RWPE2 (cell line): ENCODE measurements around the gene PLXNA4.
A peak's percentile ranks its signal among the peaks of the same experiment; 100 is the strongest.

Experiments used
- ATAC-seq: fragments of 200-7000 bp; cut with Tn5 transposase; 3 replicates; pipeline ENCODE4 v1.9.1; 2021; ENCODE audit warnings: low read depth
- DNase-seq: peaks from one replicate; pipeline ENCODE4 v3.0.0-alpha.2; 2020; ENCODE audit warnings: low spot score
- H3K27ac ChIP-seq: fragments of 450-650 bp; 2 replicates; pipeline ENCODE4 v1.5.1; 2017; ENCODE audit warnings: mild to moderate bottlenecking; ENCODE audit not compliant: poor library complexity, severe bottlenecking
- H3K27me3 ChIP-seq: fragments of 250-450 bp; sonication (Bioruptor Pico); 2 replicates; pipeline ENCODE4 v1.5.1; 2021; ENCODE audit warnings: mild to moderate bottlenecking, moderate library complexity; ENCODE audit not compliant: insufficient read depth, poor library complexity, severe bottlenecking
- H3K36me3 ChIP-seq: fragments of 250-450 bp; sonication (Bioruptor Pico); 2 replicates; pipeline ENCODE4 v1.5.1; 2020; ENCODE audit warnings: low read depth, mild to moderate bottlenecking, moderate library complexity
- H3K4me1 ChIP-seq: fragments of 250-450 bp; sonication (Bioruptor Pico); 2 replicates; pipeline ENCODE4 v1.5.1; 2021; ENCODE audit warnings: mild to moderate bottlenecking, moderate library complexity; ENCODE audit not compliant: insufficient read depth, poor library complexity, severe bottlenecking
- H3K4me3 ChIP-seq: fragments of 250-450 bp; sonication (Bioruptor Pico); 2 replicates; pipeline ENCODE4 v1.5.1; 2021; ENCODE audit warnings: mild to moderate bottlenecking, moderate library complexity; ENCODE audit not compliant: severe bottlenecking
- H3K9me3 ChIP-seq: fragments of 250-450 bp; sonication (Bioruptor Pico); 2 replicates; pipeline ENCODE4 v1.5.1; 2021; ENCODE audit warnings: mild to moderate bottlenecking, moderate library complexity; ENCODE audit not compliant: severe bottlenecking
- TF ChIP-seq, protein P1 (sequence below): fragments of 450-650 bp; IDR thresholded peaks from one replicate; pipeline ENCODE4 v1.5.1; 2017; ENCODE audit warnings: mild to moderate bottlenecking, moderate library complexity; ENCODE audit not compliant: poor library complexity, severe bottlenecking

PLXNA4 gene

DNA sequence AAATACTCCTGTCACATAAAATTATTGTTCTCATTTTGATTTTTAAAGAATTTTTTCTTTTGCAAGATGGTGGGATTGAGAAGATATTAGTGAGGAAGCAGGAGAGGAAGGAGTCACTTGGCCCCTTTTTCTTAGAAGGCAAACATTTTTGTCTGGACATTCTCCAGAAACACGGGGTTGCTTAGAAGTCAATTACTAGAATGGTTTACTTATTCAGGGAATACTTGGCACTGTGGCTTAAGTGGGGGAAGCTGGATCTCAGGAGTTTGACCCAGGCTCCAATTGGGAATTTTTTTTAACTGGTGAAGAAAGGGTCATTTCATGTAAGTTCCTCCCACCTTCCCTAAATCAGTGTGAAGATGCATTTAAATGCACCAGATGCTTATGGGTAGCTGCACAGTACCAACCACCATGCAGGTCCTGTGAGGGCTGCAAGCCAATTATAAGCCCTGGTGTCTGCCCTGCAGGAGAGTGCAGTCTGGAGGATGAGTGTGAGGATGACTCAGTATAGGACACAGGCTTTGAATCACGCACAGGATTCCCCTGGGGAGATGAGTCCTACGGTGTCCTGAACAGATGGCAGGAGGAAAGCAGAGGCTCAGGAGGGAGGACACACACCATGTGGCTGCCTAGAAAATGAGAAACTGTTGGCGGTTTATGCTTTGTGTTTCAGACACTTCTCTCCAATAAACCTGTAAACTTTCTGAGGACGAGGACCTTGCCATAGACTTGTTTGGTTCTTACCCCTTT is 299.1 kb downstream of the PLXNA4 start:
- H3K36me3 ChIP-seq = no peaks in the 10 kb centered on the region
- ATAC-seq (peak; percentile 75; the same call in 2 of the 3 replicates), DNase-seq (no peak)
- TF ChIP-seq, protein P1, sequence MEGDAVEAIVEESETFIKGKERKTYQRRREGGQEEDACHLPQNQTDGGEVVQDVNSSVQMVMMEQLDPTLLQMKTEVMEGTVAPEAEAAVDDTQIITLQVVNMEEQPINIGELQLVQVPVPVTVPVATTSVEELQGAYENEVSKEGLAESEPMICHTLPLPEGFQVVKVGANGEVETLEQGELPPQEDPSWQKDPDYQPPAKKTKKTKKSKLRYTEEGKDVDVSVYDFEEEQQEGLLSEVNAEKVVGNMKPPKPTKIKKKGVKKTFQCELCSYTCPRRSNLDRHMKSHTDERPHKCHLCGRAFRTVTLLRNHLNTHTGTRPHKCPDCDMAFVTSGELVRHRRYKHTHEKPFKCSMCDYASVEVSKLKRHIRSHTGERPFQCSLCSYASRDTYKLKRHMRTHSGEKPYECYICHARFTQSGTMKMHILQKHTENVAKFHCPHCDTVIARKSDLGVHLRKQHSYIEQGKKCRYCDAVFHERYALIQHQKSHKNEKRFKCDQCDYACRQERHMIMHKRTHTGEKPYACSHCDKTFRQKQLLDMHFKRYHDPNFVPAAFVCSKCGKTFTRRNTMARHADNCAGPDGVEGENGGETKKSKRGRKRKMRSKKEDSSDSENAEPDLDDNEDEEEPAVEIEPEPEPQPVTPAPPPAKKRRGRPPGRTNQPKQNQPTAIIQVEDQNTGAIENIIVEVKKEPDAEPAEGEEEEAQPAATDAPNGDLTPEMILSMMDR = no peak
- H3K9me3 ChIP-seq = no peaks in the 10 kb centered on the region
- no peak overlapping the region for H3K27ac ChIP-seq
- H3K4me1 ChIP-seq = no peaks in the 10 kb centered on the region
- H3K27me3 ChIP-seq = no peaks in the 10 kb centered on the region
- H3K4me3 ChIP-seq = no peak overlapping the region

DNA sequence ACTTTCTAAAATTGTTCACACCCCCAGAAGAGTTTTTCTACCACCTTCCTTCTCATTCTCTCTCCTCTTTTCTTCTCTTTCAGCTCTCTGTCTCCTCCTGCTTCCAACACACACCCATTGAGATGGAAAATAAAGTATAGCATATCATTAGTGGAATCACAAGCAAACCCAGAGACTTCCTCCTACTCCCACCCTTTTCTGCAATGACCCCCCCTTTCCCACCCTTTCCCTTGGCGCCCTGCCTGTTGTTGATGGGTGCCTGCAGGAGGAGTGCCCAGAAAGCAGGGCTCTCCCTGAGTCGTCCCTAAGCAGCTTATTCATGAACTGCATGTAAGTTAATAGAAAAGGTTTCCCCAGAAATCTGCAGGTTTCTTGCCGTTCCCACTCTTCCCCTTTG is 300.0 kb downstream of the PLXNA4 start:
- no peak for ATAC-seq
- DNase-seq = no peak
- H3K36me3 ChIP-seq = no peaks in the 10 kb centered on the region

DNA sequence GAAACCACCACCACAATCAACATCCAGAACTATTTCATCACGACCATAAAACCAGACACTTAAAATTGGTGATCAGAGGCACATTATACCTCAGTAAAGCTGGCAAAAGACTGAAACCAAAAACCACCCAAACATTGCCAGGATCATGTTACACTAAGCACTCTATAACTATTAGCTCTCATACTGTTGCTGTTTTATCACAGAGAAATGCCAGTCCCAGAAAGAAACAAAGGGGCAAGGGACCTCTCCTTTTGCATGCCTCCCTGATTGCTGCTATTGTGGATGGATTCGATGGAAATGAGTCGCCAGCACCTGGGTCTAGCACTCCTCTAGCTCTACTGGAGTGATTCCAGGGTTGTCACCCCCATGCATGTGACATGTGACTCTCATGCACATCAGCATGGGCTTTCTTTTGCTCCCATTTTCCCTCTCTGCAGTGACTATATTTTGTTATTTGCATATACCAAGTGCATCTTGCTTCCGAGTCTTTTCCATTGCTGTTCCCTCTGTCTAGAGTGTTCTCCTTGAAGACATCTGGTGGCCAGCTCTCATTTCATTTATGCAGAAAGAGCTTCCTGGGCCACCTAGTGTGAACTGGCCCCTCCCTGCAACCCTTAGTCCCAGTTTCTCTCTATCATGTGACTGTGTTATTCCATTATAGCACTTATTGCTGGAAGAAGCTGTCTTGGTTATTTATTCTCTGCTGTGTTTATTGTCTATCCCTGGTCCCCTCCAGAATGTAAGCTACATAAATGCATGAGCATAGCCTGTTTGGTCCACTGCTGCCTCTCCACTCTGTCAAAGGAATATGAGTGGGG is 300.6 kb downstream of the PLXNA4 start:
- Histone ChIP-seq H3K27me3 (no peaks in the 10 kb centered on the region), H3K4me3 (no peak overlapping the region), H3K9me3 (no peaks in the 10 kb centered on the region), H3K27ac (no peak overlapping the region), H3K4me1 (no peaks in the 10 kb centered on the region), H3K36me3 (no peaks in the 10 kb centered on the region)
- TF ChIP-seq, protein P1 = no peak
- no peak for DNase-seq
- no peak for ATAC-seq

More for the DNA sequence above, 300.0 kb downstream of the PLXNA4 start:
- no peaks in the 10 kb centered on the region for H3K4me1 ChIP-seq
- TF ChIP-seq, protein P1 = no peak
- H3K27me3 ChIP-seq = no peaks in the 10 kb centered on the region
- H3K27ac ChIP-seq = no peak overlapping the region
- no peaks in the 10 kb centered on the region for H3K9me3 ChIP-seq
- no peak overlapping the region for H3K4me3 ChIP-seq

DNA sequence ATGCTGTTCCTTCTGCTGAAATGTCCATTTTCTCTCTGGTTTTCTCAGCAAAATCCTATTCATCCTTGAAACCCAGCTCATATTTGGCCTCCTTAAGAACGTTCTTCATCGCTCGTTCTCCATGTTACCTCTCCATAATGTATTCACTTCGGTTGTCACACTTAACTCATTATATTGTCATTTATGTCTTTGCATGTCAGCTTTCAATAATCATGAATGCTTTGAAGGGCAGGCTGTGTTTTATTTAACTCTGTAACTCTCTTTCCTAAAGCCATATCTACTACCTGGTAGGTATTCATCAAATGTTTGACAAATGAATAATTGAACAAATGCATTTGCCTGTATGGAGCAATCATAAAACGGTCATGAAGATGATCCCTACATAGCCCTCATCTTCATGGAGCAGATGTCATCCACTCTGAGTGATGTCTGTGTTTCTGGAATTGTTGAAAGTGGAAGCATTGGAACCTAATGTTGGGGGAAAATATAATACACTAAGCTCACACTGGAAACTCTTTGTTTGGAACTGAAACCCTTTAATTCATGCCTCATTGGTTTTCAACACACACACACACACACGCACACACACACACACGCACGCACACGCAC is 303.4 kb downstream of the PLXNA4 start:
- Histone ChIP-seq H3K27ac (no peak overlapping the region), H3K4me3 (no peak overlapping the region), H3K36me3 (no peaks in the 10 kb centered on the region), H3K4me1 (no peaks in the 10 kb centered on the region), H3K9me3 (no peaks in the 10 kb centered on the region), H3K27me3 (no peaks in the 10 kb centered on the region)
- no peak for DNase-seq
- ATAC-seq = no peak
- TF ChIP-seq, protein P1 = no peak
